Right atrium auricular region (tissue), 2 donors: ENCODE measurements around the gene CHRDL2. TPM values are rescaled to one million over a fixed set of nuclear protein-coding genes. Genes with fewer than 3 reads are reported as not detected.

Source experiments
- DNase-seq: peaks from one replicate; pipeline ENCODE4 v3.0.0-alpha.2; 2019; ENCODE audit warnings: low spot score
- H3K27ac ChIP-seq, 2 donors: fragments of 200-600 bp; sonication (generic); 1 replicate in 1 of 2; 2 replicates in 1 of 2; pipeline ENCODE4 v1.5.1; 2016 to 2019
- H3K27me3 ChIP-seq, 2 donors: fragments of 200-600 bp; sonication (generic); one replicate each; pipeline versions ENCODE4 v1.5.1 to v1.6.0; 2017 to 2019
- H3K36me3 ChIP-seq: fragments of 200-600 bp; sonication (generic); one replicate; pipeline ENCODE4 v1.5.1; 2016
- H3K4me1 ChIP-seq, 2 donors: fragments of 200-600 bp; sonication (generic); one replicate each; pipeline versions ENCODE4 v1.5.1 to v1.6.0; 2017 to 2019
- H3K4me3 ChIP-seq, 2 donors: fragments of 200-600 bp; sonication (generic); 1 replicate in 1 of 2; 2 replicates in 1 of 2; pipeline ENCODE4 v1.5.1; 2017 to 2019; ENCODE audit warnings: mild to moderate bottlenecking in 1 of 2, moderate library complexity in 1 of 2
- H3K9me3 ChIP-seq, 2 donors: fragments of 200-600 bp; sonication (generic); one replicate each; pipeline ENCODE4 v1.5.1; 2019
- microRNA-seq, 2 donors: library from miRNA; unstranded; fragments of <30 nt; microRNA quantifications; one replicate each; pipeline ENCODE4, GENCODE V29; 2016 to 2017; ENCODE audit warnings: borderline number of aligned reads in 2 of 2, borderline replicate concordance in 1 of 2
- total RNA-seq, 2 donors: library from RNA; depleted of rRNA; stranded (reverse); fragments of >200 nt; gene quantifications; one replicate each; pipeline ENCODE4 v1.1.0, GENCODE V29; 2016
- TF ChIP-seq, protein P1 (sequence below), 2 donors: fragments of 200-600 bp; sonication (generic); IDR thresholded peaks; one replicate each; pipeline ENCODE4 v1.5.1; 2019; ENCODE audit warnings: antibody characterized with exemption in 2 of 2

Gene CHRDL2
- total RNA-seq, 2 donors from 2014 or later = 2.0 to 4.2 TPM

DNA sequence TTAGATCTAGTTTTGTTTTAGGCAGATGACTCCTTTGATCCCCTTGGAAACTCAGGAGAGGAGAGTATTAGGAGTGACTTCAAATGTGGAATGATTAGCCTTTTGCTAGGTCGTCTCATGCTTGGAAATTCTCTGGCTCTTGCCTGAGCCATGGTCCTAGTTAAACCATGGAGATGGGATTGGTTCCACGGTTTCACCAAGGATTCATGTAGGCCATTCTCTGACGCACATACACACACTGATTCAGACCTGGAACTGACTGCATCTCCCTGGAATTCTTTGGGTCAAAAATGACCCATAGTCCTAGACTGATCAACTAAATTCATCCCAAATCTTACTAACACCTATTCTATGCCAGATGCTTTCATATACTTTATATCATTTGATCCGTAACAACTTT is 82.3 kb downstream of the CHRDL2 start:
- no peak overlapping the region for H3K4me3 ChIP-seq
- DNase-seq = no peak
- no peak overlapping the region for H3K27ac ChIP-seq
- no peaks in the 10 kb centered on the region for H3K4me1 ChIP-seq
- no peaks in the 10 kb centered on the region for H3K9me3 ChIP-seq
- no peaks in the 10 kb centered on the region for H3K36me3 ChIP-seq
- H3K27me3 ChIP-seq = no peaks in the 10 kb centered on the region
- TF ChIP-seq, protein P1, sequence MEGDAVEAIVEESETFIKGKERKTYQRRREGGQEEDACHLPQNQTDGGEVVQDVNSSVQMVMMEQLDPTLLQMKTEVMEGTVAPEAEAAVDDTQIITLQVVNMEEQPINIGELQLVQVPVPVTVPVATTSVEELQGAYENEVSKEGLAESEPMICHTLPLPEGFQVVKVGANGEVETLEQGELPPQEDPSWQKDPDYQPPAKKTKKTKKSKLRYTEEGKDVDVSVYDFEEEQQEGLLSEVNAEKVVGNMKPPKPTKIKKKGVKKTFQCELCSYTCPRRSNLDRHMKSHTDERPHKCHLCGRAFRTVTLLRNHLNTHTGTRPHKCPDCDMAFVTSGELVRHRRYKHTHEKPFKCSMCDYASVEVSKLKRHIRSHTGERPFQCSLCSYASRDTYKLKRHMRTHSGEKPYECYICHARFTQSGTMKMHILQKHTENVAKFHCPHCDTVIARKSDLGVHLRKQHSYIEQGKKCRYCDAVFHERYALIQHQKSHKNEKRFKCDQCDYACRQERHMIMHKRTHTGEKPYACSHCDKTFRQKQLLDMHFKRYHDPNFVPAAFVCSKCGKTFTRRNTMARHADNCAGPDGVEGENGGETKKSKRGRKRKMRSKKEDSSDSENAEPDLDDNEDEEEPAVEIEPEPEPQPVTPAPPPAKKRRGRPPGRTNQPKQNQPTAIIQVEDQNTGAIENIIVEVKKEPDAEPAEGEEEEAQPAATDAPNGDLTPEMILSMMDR (IDR thresholded peaks at IDR 0.05) = no peak

GRCh38 chr11:74647831-74648230 is 83.4 kb downstream of the CHRDL2 start:
- TF ChIP-seq, protein P1 (IDR thresholded peaks at IDR 0.05) = no peak
- Histone ChIP-seq H3K27ac (no peak overlapping the region), H3K27me3 (no peaks in the 10 kb centered on the region), H3K9me3 (no peaks in the 10 kb centered on the region), H3K4me3 (no peak overlapping the region), H3K36me3 (no peaks in the 10 kb centered on the region), H3K4me1 (no peaks in the 10 kb centered on the region)
- no peak for DNase-seq

GRCh38 chr11:74647404-74647803 is 83.8 kb downstream of the CHRDL2 start:
- DNase-seq = no peak
- Histone ChIP-seq H3K36me3 (no peaks in the 10 kb centered on the region), H3K27ac (no peak overlapping the region), H3K4me1 (no peaks in the 10 kb centered on the region), H3K27me3 (no peaks in the 10 kb centered on the region), H3K9me3 (no peaks in the 10 kb centered on the region), H3K4me3 (no peak overlapping the region)
- TF ChIP-seq, protein P1 (IDR thresholded peaks at IDR 0.05) = no peak

- TF ChIP-seq, protein P1 (IDR thresholded peaks at IDR 0.05) = no peak
- Histone ChIP-seq H3K4me3 (no peak overlapping the region), H3K9me3 (no peaks in the 10 kb centered on the region), H3K4me1 (no peaks in the 10 kb centered on the region), H3K36me3 (no peaks in the 10 kb centered on the region), H3K27ac (no peak overlapping the region), H3K27me3 (no peaks in the 10 kb centered on the region)
- no peak for DNase-seq
These were observed 84.3 kb downstream of the CHRDL2 start for GRCh38 chr11:74646954-74647353.

Small RNAs within 50 kb of the gene (microRNA-seq; reads per million reads assigned to microRNA genes)
- 0 to 0.71 reads per million in 2 donors for gene MIR4696

Other genes with a start within 250 kb of the CHRDL2 start
- gene LIPT2, start 237.7 kb downstream of the CHRDL2 start, total RNA-seq = 1 to 10 TPM; 2.9 to 4.8 TPM
- 1 to 10 TPM; 4.6 to 7.0 TPM for gene POLD3, start 138.8 kb downstream of the CHRDL2 start, total RNA-seq
- 10 to 100 TPM; 10.6 to 10.7 TPM for gene RNF169, start 17.4 kb upstream of the CHRDL2 start, total RNA-seq
- 1 to 10 TPM; 6.8 to 8.1 TPM for gene XRRA1, start 217.7 kb upstream of the CHRDL2 start, total RNA-seq
- 10 to 100 TPM; 26.6 to 34.7 TPM for gene SPCS2, start 217.8 kb upstream of the CHRDL2 start, total RNA-seq